Neutrophil (primary cell): ENCODE results near the gene ZFAND6.

Source experiments
- H3K27ac ChIP-seq: fragments of 200-600 bp; sonication (generic); 2 replicates; pipeline ENCODE4 v1.5.1; 2016; ENCODE audit warnings: mild to moderate bottlenecking, moderate library complexity
- H3K27me3 ChIP-seq: fragments of 200-600 bp; sonication (generic); 2 replicates; pipeline ENCODE4 v1.6.0; 2016; ENCODE audit warnings: mild to moderate bottlenecking
- H3K36me3 ChIP-seq: fragments of 200-600 bp; sonication (generic); 2 replicates; pipeline ENCODE4 v1.5.1; 2017
- H3K4me1 ChIP-seq, 2 experiments: fragments of 200-600 bp in 1 of 2; sonication (generic) in 1 of 2; 1 replicate in 1 of 2; 2 replicates in 1 of 2; pipeline versions ENCODE4 v1.5.1 to v1.6.1; 2013 to 2016; ENCODE audit warnings: low read depth in 1 of 2, low read length in 1 of 2, mild to moderate bottlenecking in 1 of 2, moderate library complexity in 1 of 2; ENCODE audit not compliant: control insufficient read depth in 1 of 2, insufficient read depth in 1 of 2
- H3K4me3 ChIP-seq, 2 experiments: fragments of 200-600 bp in 1 of 2; sonication (generic) in 1 of 2; 1 replicate in 1 of 2; 2 replicates in 1 of 2; pipeline ENCODE4 v1.5.1; 2013 to 2016; ENCODE audit warnings: low read depth in 1 of 2, low read length in 1 of 2, mild to moderate bottlenecking in 1 of 2, moderate library complexity in 1 of 2
- H3K9me3 ChIP-seq: fragments of 200-600 bp; sonication (generic); 2 replicates; pipeline ENCODE4 v1.5.1; 2016
- CTCF ChIP-seq: fragments of 200-600 bp; sonication (generic); IDR thresholded peaks from 2 replicates; pipeline ENCODE4 v1.5.1; 2016; ENCODE audit warnings: antibody characterized with exemption

ZFAND6 gene

DNA sequence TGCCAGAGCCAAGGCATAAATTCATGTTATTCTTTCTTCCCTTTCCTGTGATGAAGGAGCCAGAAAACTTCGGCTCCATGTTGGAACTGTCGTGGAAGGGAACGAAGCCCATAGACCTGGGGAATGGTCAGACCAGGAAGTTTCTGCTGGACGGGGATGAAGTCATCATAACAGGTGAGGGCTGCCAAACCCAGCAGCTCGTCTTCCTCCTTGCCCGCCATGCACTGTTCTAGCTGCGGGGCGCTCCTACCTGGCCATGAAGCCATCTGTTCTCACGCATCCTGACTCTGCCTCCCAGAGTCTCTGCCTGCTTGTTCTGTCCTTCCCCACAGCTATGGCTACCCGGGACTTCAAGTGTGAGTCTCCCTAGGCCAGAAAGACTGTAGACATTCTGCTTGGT lies 121.5 kb downstream of the ZFAND6 start:
- no peak overlapping the region for H3K27ac ChIP-seq
- no peak for TF ChIP-seq CTCF
- H3K27me3 ChIP-seq = no peaks in the 10 kb centered on the region
- H3K36me3 ChIP-seq = peaks cover 45% of the 10 kb centered on the region
- H3K4me1 ChIP-seq = no peaks in the 10 kb centered on the region
- H3K4me3 ChIP-seq = no peak overlapping the region
- H3K9me3 ChIP-seq = no peaks in the 10 kb centered on the region

DNA sequence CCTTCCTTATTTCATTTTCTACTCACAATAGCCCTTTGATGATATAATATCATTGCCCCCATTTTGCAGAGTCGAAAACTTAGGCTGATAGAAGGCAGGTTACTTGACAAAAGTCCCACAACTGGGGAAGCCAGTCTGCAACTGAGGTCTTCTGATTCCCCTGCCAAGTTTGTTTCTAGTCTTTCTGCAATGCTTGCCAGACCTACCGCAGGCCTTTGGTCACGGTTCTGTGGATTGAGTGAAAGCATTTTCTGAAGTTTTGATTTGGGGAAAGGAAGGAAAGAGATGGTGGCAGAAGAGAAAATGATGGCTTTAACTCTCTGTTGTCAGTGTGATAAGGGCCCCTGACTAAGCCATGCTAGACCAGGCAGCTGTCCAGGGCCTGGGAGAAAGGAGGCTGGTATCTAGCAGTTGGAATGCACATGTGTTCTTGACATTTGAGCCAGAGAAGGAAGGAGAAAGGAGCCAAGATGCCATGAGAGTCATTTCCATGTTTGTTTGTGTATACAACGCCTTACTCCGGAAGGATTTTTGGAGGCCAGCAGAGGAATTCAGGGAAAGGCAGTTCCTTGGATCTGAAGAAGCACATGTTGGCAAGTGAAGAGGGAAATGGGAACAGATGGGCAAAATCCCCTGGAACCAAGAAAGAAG lies 123.3 kb downstream of the ZFAND6 start:
- H3K27ac ChIP-seq = no peak overlapping the region
- no peaks in the 10 kb centered on the region for H3K4me1 ChIP-seq
- no peak for TF ChIP-seq CTCF
- H3K36me3 ChIP-seq = peaks cover 54% of the 10 kb centered on the region
- no peaks in the 10 kb centered on the region for H3K27me3 ChIP-seq
- H3K9me3 ChIP-seq = no peaks in the 10 kb centered on the region
- no peak overlapping the region for H3K4me3 ChIP-seq

DNA sequence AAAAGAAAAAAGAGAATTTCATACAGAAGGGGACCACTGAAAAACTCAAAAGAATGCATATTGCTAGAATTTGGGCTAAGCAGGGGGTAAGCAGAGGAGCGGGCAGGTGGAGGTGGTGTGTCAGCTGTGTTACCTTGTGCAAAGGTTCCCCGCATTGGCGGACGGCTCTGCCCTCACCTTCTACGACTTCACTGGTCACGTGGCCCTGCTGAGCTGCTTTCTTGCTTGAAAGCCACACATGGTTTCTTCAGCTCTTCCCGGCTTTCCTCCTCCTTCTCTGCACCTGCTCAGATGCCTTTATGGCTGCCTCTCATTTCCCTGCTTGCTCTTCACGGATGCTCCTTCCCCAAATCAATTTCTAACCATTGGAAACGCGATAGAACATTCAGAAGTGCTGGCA lies 123.8 kb downstream of the ZFAND6 start:
- Histone ChIP-seq H3K27ac (no peak overlapping the region), H3K9me3 (no peaks in the 10 kb centered on the region), H3K4me1 (no peaks in the 10 kb centered on the region), H3K4me3 (no peak overlapping the region), H3K36me3 (peaks cover 54% of the 10 kb centered on the region), H3K27me3 (no peaks in the 10 kb centered on the region)
- no peak for TF ChIP-seq CTCF

DNA sequence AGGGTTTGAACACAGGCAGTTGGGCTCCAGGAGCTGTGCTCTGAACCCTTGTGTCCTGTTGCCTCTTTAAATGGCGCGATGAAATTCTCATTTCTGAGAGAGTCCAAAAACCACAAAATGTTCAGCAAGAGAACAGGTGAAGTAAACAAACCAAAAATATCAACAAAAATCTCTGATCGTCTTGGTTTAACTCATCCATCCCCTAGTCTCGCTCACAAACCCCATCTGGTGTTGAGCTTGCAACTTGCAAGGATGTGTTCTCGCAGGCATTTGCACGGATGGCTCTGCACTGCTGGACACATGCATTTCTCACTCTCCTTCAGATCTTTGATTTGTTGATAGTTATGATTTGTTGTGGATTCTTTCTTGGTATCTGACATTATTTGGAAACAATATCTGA lies 124.4 kb downstream of the ZFAND6 start:
- no peaks in the 10 kb centered on the region for H3K27me3 ChIP-seq
- no peak for TF ChIP-seq CTCF
- H3K4me1 ChIP-seq = no peaks in the 10 kb centered on the region
- no peak overlapping the region for H3K27ac ChIP-seq
- H3K9me3 ChIP-seq = no peaks in the 10 kb centered on the region
- H3K36me3 ChIP-seq = peaks cover 54% of the 10 kb centered on the region
- H3K4me3 ChIP-seq = no peak overlapping the region

DNA sequence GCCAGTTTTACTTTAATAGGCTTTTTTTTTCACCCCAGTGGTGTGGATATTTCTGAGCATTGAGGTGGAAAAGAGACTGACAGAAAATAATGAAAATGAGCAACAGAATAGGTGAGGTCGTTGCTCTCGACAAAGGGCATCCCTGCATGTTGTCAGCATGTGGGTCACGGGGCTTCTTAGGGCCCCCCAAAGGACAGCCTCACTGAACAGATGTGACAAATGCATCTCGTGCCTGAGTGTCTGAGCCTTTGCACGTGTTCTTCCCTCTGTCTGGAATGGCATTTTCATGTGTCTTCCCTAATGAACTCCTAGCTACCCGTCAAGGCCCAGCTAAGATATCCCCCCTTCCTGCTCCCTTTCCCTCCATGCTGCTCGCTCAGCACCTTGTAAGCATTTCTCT lies 125.1 kb downstream of the ZFAND6 start:
- no peaks in the 10 kb centered on the region for H3K27me3 ChIP-seq
- peaks cover 53% of the 10 kb centered on the region for H3K36me3 ChIP-seq
- H3K4me3 ChIP-seq = no peak overlapping the region
- H3K9me3 ChIP-seq = no peaks in the 10 kb centered on the region
- H3K4me1 ChIP-seq = no peaks in the 10 kb centered on the region
- TF ChIP-seq CTCF = no peak
- no peak overlapping the region for H3K27ac ChIP-seq

DNA sequence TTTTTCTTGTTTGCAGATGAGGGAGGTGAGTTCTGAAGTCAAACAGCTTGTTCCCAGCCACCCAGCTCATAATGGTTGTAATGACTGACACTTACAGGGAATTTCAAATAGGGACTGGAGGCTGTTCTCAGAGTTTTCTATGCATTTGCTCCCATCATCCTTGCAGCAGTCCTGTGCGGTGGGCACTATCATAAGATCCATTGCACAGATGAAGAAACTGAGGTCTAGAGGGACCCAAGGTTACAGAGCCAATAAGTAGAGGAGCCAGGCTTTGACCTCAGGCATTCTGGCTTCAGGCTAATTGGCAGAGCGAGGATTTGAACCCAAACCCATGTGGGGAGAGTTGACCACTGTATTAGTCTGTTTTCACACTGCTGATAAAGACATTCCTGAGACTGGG lies 125.7 kb downstream of the ZFAND6 start:
- no peaks in the 10 kb centered on the region for H3K27me3 ChIP-seq
- H3K27ac ChIP-seq = no peak overlapping the region
- peaks cover 47% of the 10 kb centered on the region for H3K36me3 ChIP-seq
- no peak for TF ChIP-seq CTCF
- no peak overlapping the region for H3K4me3 ChIP-seq
- H3K4me1 ChIP-seq = no peaks in the 10 kb centered on the region
- H3K9me3 ChIP-seq = no peaks in the 10 kb centered on the region
